Neural crest cell (in vitro differentiated cells): ENCODE results near the gene RPL35. TPM values are rescaled to one million over a fixed set of nuclear protein-coding genes. Genes with fewer than 3 reads are reported as not detected.
A peak's percentile ranks its signal among the peaks of the same experiment; 100 is the strongest.
"Not testable (repeated sequence)": the region's sequence is repeated elsewhere in the genome, so short reads cannot be mapped to it uniquely, and the experiment has no call there.

Experiments
- DNase-seq: peaks from one replicate; pipeline ENCODE4 v3.0.0; 2021; ENCODE audit warnings: low read depth, mixed read lengths, low spot score
- H3K27ac Mint-ChIP-seq: one replicate; pipeline ENCODE4 v1.8.0; 2021; ENCODE audit warnings: mild to moderate bottlenecking, mixed read lengths; ENCODE audit not compliant: unreplicated experiment
- H3K27me3 Mint-ChIP-seq: 2 replicates; pipeline ENCODE4 v1.8.0; 2021; ENCODE audit warnings: low read depth, mild to moderate bottlenecking, mixed read lengths
- H3K36me3 Mint-ChIP-seq: 2 replicates; pipeline ENCODE4 v1.8.0; 2021; ENCODE audit warnings: low read depth, mild to moderate bottlenecking, mixed read lengths
- H3K4me1 Mint-ChIP-seq: 2 replicates; pipeline ENCODE4 v1.8.0; 2021; ENCODE audit warnings: mixed read lengths
- H3K4me3 Mint-ChIP-seq: one replicate; pipeline ENCODE4 v1.8.0; 2021; ENCODE audit warnings: mild to moderate bottlenecking, mixed read lengths
- H3K9me3 Mint-ChIP-seq: 2 replicates; pipeline ENCODE4 v1.8.0; 2021; ENCODE audit warnings: mixed read lengths
- CTCF ChIP-seq: fragments of 200-600 bp; sonication (generic); conservative IDR thresholded peaks from 2 replicates; pipeline ENCODE4 v1.5.0; 2021; ENCODE audit warnings: antibody characterized with exemption, mild to moderate bottlenecking
- total RNA-seq: library from RNA; stranded (reverse); gene quantifications from 2 replicates; pipeline ENCODE4 v1.2.1, GENCODE V29; 2021

Gene RPL35
- total RNA-seq, 1 donor from 2014 or later = 1,588 TPM

GRCh38 chr9:124841075-124841821, 20.5 kb downstream of the RPL35 start:
- Mint-ChIP-seq H3K27ac (peak overlapping the region; percentile 90), H3K4me1 (peaks cover 3% of the 10 kb centered on the region), H3K4me3 (no peak overlapping the region), H3K9me3 (no peaks in the 10 kb centered on the region), H3K27me3 (no peaks in the 10 kb centered on the region), H3K36me3 (peaks cover 2% of the 10 kb centered on the region)
- no peak for DNase-seq
- no peak for TF ChIP-seq CTCF

- Mint-ChIP-seq H3K36me3 (peaks cover 2% of the 10 kb centered on the region), H3K27me3 (no peaks in the 10 kb centered on the region), H3K4me1 (peaks cover 3% of the 10 kb centered on the region), H3K9me3 (no peaks in the 10 kb centered on the region), H3K4me3 (no peak overlapping the region), H3K27ac (no peak overlapping the region)
- TF ChIP-seq CTCF = peak; percentile 50
- no peak for DNase-seq
These were observed 21.4 kb downstream of the RPL35 start for GRCh38 chr9:124840300-124840833.

GRCh38 chr9:124839612-124840299, 22.0 kb downstream of the RPL35 start:
- Mint-ChIP-seq H3K27ac (no peak overlapping the region), H3K9me3 (no peaks in the 10 kb centered on the region), H3K27me3 (no peaks in the 10 kb centered on the region), H3K4me3 (no peak overlapping the region), H3K36me3 (peaks cover 2% of the 10 kb centered on the region), H3K4me1 (peaks cover 3% of the 10 kb centered on the region)
- no peak for DNase-seq
- TF ChIP-seq CTCF = peak; percentile 56

- H3K27me3 Mint-ChIP-seq, H3K9me3 Mint-ChIP-seq, H3K36me3 Mint-ChIP-seq, H3K27ac Mint-ChIP-seq, DNase-seq, H3K4me3 Mint-ChIP-seq, H3K4me1 Mint-ChIP-seq: not testable (repeated sequence)
These were observed 23.0 kb downstream of the RPL35 start for GRCh38 chr9:124838567-124839275.

- H3K27me3 Mint-ChIP-seq, H3K27ac Mint-ChIP-seq, H3K4me3 Mint-ChIP-seq, H3K4me1 Mint-ChIP-seq, H3K36me3 Mint-ChIP-seq, H3K9me3 Mint-ChIP-seq, DNase-seq: not testable (repeated sequence)
These were observed 23.6 kb downstream of the RPL35 start for GRCh38 chr9:124838132-124838531.

- Mint-ChIP-seq H3K9me3 (no peaks in the 10 kb centered on the region), H3K27me3 (no peaks in the 10 kb centered on the region), H3K4me1 (peaks cover 3% of the 10 kb centered on the region), H3K27ac (no peak overlapping the region), H3K4me3 (no peak overlapping the region), H3K36me3 (peaks cover 2% of the 10 kb centered on the region)
- no peak for TF ChIP-seq CTCF
- DNase-seq = no peak
These were observed 26.7 kb downstream of the RPL35 start for GRCh38 chr9:124835026-124835557.
